GM12878 (cell line): ENCODE measurements around the gene NPSR1.

Experiments
- NR2F1 ChIP-seq: fragments of 450-650 bp; conservative IDR thresholded peaks from 2 replicates; pipeline ENCODE4 v1.6.1; 2017; ENCODE audit warnings: mild to moderate bottlenecking
- ZBTB33 ChIP-seq: fragments of 450-650 bp; IDR thresholded peaks from 2 replicates; pipeline ENCODE4 v1.6.1; 2017; ENCODE audit warnings: mild to moderate bottlenecking

- no peak for TF ChIP-seq NR2F1
- no peak for TF ChIP-seq ZBTB33
These were observed 178.0 kb downstream of the NPSR1 start for GRCh38 chr7:34835901-34836600.
